Lower leg skin (tissue), 3 donors: Measurements from ENCODE around the gene SRGAP1.

Source experiments
- POLR2A ChIP-seq, 2 donors: fragments of 450-650 bp; IDR thresholded peaks; one replicate each; pipeline ENCODE4 v1.6.1; 2016 to 2017; ENCODE audit warnings: antibody characterized with exemption in 2 of 2, mild to moderate bottlenecking in 1 of 2, moderate library complexity in 1 of 2
- TF ChIP-seq, protein P1 (sequence below), 3 donors: fragments of 450-650 bp; IDR thresholded peaks; one replicate each; pipeline ENCODE4 v1.5.1; 2016; ENCODE audit warnings: antibody characterized with exemption in 3 of 3, mild to moderate bottlenecking in 3 of 3, moderate library complexity in 2 of 3

DNA sequence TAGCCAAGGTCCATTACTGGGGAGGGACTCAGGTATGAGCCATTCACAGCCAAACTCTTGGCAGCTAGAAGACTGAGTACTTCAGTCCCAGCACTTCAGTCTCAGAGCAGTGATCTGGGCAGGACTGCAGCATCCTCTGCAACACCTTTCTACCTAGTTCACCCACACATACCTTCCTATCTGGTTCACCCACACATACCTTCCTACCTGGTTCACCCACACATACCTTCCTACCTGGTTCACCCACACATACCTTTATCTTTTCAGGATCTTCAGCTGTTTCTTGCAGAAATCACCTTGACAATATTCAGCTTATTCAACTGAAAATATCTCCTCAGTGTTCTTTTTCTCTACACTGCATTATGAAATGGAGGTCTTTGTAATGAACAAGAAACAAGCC lies 101.3 kb downstream of the SRGAP1 start:
- TF ChIP-seq, protein P1, sequence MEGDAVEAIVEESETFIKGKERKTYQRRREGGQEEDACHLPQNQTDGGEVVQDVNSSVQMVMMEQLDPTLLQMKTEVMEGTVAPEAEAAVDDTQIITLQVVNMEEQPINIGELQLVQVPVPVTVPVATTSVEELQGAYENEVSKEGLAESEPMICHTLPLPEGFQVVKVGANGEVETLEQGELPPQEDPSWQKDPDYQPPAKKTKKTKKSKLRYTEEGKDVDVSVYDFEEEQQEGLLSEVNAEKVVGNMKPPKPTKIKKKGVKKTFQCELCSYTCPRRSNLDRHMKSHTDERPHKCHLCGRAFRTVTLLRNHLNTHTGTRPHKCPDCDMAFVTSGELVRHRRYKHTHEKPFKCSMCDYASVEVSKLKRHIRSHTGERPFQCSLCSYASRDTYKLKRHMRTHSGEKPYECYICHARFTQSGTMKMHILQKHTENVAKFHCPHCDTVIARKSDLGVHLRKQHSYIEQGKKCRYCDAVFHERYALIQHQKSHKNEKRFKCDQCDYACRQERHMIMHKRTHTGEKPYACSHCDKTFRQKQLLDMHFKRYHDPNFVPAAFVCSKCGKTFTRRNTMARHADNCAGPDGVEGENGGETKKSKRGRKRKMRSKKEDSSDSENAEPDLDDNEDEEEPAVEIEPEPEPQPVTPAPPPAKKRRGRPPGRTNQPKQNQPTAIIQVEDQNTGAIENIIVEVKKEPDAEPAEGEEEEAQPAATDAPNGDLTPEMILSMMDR (IDR thresholded peaks at IDR 0.05), result no peak
- TF ChIP-seq POLR2A (IDR thresholded peaks at IDR 0.05), result no peak
